Measurements from ENCODE around the gene SF3B2. TPM values are rescaled to one million over a fixed set of nuclear protein-coding genes. Genes with fewer than 3 reads are reported as not detected.

Gene SF3B2
- total RNA-seq, 1 experiment from 2014 or later: 237 TPM

- Histone ChIP-seq H3K27me3 (ENCODE audit: insufficient read depth, low read length) (no peaks in the 10 kb centered on the region), H3K56ac (ENCODE audit: insufficient read length, low read depth, low read length) (no peak overlapping the region), H3K79me2 (ENCODE audit: insufficient read depth, low read length) (no peaks in the 10 kb centered on the region), H4K20me1 (ENCODE audit: control insufficient read depth, insufficient read depth, insufficient read length) (no peaks in the 10 kb centered on the region), H2BK15ac (ENCODE audit: low read depth, low read length) (no peak overlapping the region), H2AFZ (ENCODE audit: low read length) (no peak overlapping the region), H2BK5ac (ENCODE audit: insufficient read length, low read length) (no peak overlapping the region), H3K4me2 (ENCODE audit: insufficient read depth, insufficient read length, low read length) (no peak overlapping the region), H2BK120ac (ENCODE audit: low read depth, low read length, poor library complexity, severe bottlenecking) (no peak overlapping the region), H3K23me2 (ENCODE audit: insufficient read length, low read depth, low read length, poor library complexity, severe bottlenecking) (no peaks in the 10 kb centered on the region), H3K4me1 (ENCODE audit: insufficient read depth, low read length) (peaks cover 14% of the 10 kb centered on the region), H2BK20ac (ENCODE audit: low read depth, low read length, poor library complexity, severe bottlenecking) (no peak overlapping the region), H3K18ac (ENCODE audit: insufficient read length, low read depth, low read length) (no peak overlapping the region), H3K14ac (ENCODE audit: insufficient read depth, low read length) (no peak overlapping the region), H3K9ac (ENCODE audit: extremely low read depth, insufficient read length, low read length) (no peak overlapping the region), H4K5ac (ENCODE audit: insufficient read length, low read depth, low read length) (no peak overlapping the region), H3K4ac (ENCODE audit: low read depth, low read length) (no peak overlapping the region), H3K27ac (ENCODE audit: insufficient read length, low read depth, low read length) (no peak overlapping the region), H2BK12ac (ENCODE audit: insufficient read length, low read depth, low read length) (no peak overlapping the region), H3K9me3 (ENCODE audit: control insufficient read depth, low read depth, low read length) (no peaks in the 10 kb centered on the region), H2AK5ac (ENCODE audit: insufficient read length, low read length) (no peak overlapping the region), H3K23ac (ENCODE audit: insufficient read length, low read depth, low read length) (no peak overlapping the region), H4K8ac (replicated peaks; ENCODE audit: insufficient read length, low read depth, low read length) (no peak overlapping the region), H3T11ph (ENCODE audit: low read length) (no peak overlapping the region), H3K79me1 (ENCODE audit: insufficient read depth, low read depth, low read length, poor library complexity, severe bottlenecking) (no peaks in the 10 kb centered on the region), H4K91ac (ENCODE audit: insufficient read length, low read depth, low read length) (no peak overlapping the region)
- no peak for DNase-seq
- H3K4me3 Mint-ChIP-seq: no peak overlapping the region
- no CpG with 5 or more reads among the region's 7 CpGs for WGBS (ENCODE audit: extremely low coverage, insufficient read length, low lambda C conversion rate)
- TF ChIP-seq CTCF (conservative IDR thresholded peaks at IDR 0.05): no peak
- no peak overlapping the region for H3K27ac Mint-ChIP-seq
- H3K4me1 Mint-ChIP-seq: peaks cover 37 to 46% of the 10 kb centered on the region in 2 experiments
- peaks cover 2% of the 10 kb centered on the region; the same call in 1 of the 2 replicates for H3K27me3 Mint-ChIP-seq (ENCODE audit: low read depth)
- H3K9me3 Mint-ChIP-seq: no peaks in the 10 kb centered on the region
- no peaks in the 10 kb centered on the region for H3K36me3 Mint-ChIP-seq (ENCODE audit: insufficient read depth in 1 of 3, low read depth in 3 of 3)
Measured at GRCh38 chr11:66116576-66117361, 64.6 kb downstream of the SF3B2 start.
